A673 (cell line): ENCODE results near the gene ZNF680. TPM values are rescaled to one million over a fixed set of nuclear protein-coding genes. Genes with fewer than 3 reads are reported as not detected.

Experiments used
- BruUV-seq: library from RNA; stranded (reverse); fragments of 400-500 nt; replicated peaks from 2 replicates; lab custom pipeline; 2021; lab: Mats Ljungman, UMichigan
- CTCF ChIA-PET: fragments of 300-600 bp; sonication (Branson Sonifier 250); formaldehyde crosslinking; loops from one replicate; lab custom pipeline; 2022; ENCODE audit warnings: antibody characterized with exemption; lab: Charles Lee
- POLR2A ChIA-PET: fragments of 300-600 bp; sonication (Branson Sonifier 250); formaldehyde crosslinking; loops from one replicate; lab custom pipeline; 2022; ENCODE audit warnings: antibody characterized with exemption; ENCODE audit not compliant: low non-redundant PET; lab: Charles Lee
- DNase-seq: peaks from one replicate; pipeline ENCODE4 v3.0.0-alpha.2; 2015; ENCODE audit warnings: low spot score
- H3K27ac ChIP-seq: fragments of 200-600 bp; sonication (generic); 2 replicates; pipeline ENCODE4 v1.5.1; 2016; ENCODE audit warnings: mixed run types, low read depth, mild to moderate bottlenecking, mixed read lengths, antibody characterized with exemption, low read length; ENCODE audit not compliant: poor library complexity, severe bottlenecking
- H3K27me3 ChIP-seq: fragments of 200-600 bp; sonication (generic); replicated peaks from 2 replicates; pipeline ENCODE4 v1.6.1; 2017; ENCODE audit warnings: mixed run types, low read depth, mild to moderate bottlenecking, mixed read lengths, antibody characterized with exemption, low read length; ENCODE audit not compliant: insufficient read depth, poor library complexity
- H3K36me3 ChIP-seq: fragments of 200-600 bp; sonication (generic); 2 replicates; pipeline ENCODE4 v1.6.1; 2016; ENCODE audit warnings: mixed run types, mild to moderate bottlenecking, mixed read lengths, antibody characterized with exemption, low read length; ENCODE audit not compliant: insufficient read depth, poor library complexity, severe bottlenecking
- H3K4me1 ChIP-seq: fragments of 200-600 bp; sonication (generic); 2 replicates; pipeline ENCODE4 v1.6.1; 2017; ENCODE audit warnings: mixed run types, mild to moderate bottlenecking, mixed read lengths, antibody characterized with exemption, low read length; ENCODE audit not compliant: insufficient read depth, poor library complexity, severe bottlenecking
- H3K4me3 ChIP-seq: fragments of 200-600 bp; sonication (generic); 2 replicates; pipeline ENCODE4 v1.5.1; 2016; ENCODE audit warnings: low read depth, mixed run types, mild to moderate bottlenecking, mixed read lengths, low read length; ENCODE audit not compliant: poor library complexity, severe bottlenecking
- H3K9me3 ChIP-seq: fragments of 200-600 bp; sonication (generic); 2 replicates; pipeline ENCODE4 v1.6.1; 2016; ENCODE audit warnings: mixed run types, low read depth, mild to moderate bottlenecking, mixed read lengths, antibody characterized with exemption, low read length; ENCODE audit not compliant: poor library complexity, severe bottlenecking
- CTCF ChIP-seq: fragments of 300-800, 200-600 bp; sonication (generic); conservative IDR thresholded peaks from 2 replicates; pipeline ENCODE4 v1.5.1; 2017; ENCODE audit warnings: low read depth, mild to moderate bottlenecking, antibody characterized with exemption, low read length, moderate library complexity, mixed read lengths
- EZH2 ChIP-seq: fragments of 200-600 bp; sonication (generic); IDR thresholded peaks from 2 replicates; pipeline ENCODE4 v1.6.1; 2017; ENCODE audit warnings: borderline replicate concordance, low read depth, mild to moderate bottlenecking, mixed read lengths, antibody characterized with exemption, low read length; ENCODE audit not compliant: poor library complexity, severe bottlenecking
- intact Hi-C: fragments of 100-400 bp; cut with micrococcal nuclease; formaldehyde crosslinking; loops from one replicate; pipeline ENCODE4 v1.10.0; 2022; ENCODE audit not compliant: unreplicated experiment
- total RNA-seq: library from RNA; stranded (reverse); gene quantifications from 2 replicates; pipeline ENCODE4 v1.2.3, GENCODE V29; 2021

The ZNF680 gene
- total RNA-seq, 1 experiment from 2014 or later = 10.2 TPM

GRCh38 chr7:64610997-64611396, 48.1 kb upstream of the ZNF680 start:
- no peaks in the 10 kb centered on the region for H3K27me3 ChIP-seq
- no TSS peak for BruUV-seq
- intact Hi-C loops = no loop called here
- H3K36me3 ChIP-seq = no peaks in the 10 kb centered on the region
- CTCF ChIA-PET = no interaction called here
- no peak for TF ChIP-seq CTCF
- TF ChIP-seq EZH2 = no peak
- DNase-seq = no peak
- POLR2A ChIA-PET = no interaction called here
- no peak overlapping the region for H3K4me3 ChIP-seq
- H3K27ac ChIP-seq = no peak overlapping the region
- H3K9me3 ChIP-seq = peaks cover 25% of the 10 kb centered on the region
- no peaks in the 10 kb centered on the region for H3K4me1 ChIP-seq

GRCh38 chr7:64608116-64608910, 45.4 kb upstream of the ZNF680 start:
- Histone ChIP-seq H3K4me1 (no peaks in the 10 kb centered on the region), H3K4me3 (no peak overlapping the region), H3K9me3 (peaks cover 19% of the 10 kb centered on the region), H3K27me3 (no peaks in the 10 kb centered on the region), H3K36me3 (no peaks in the 10 kb centered on the region), H3K27ac (no peak overlapping the region)
- no peak for TF ChIP-seq EZH2
- TF ChIP-seq CTCF = no peak
- no peak for DNase-seq
- BruUV-seq = no TSS peak
- ChIA-PET CTCF (no interaction called here), POLR2A (no interaction called here)
- intact Hi-C loops = no loop called here

GRCh38 chr7:64606385-64606784, 43.5 kb upstream of the ZNF680 start:
- no peak overlapping the region for H3K27ac ChIP-seq
- CTCF ChIA-PET = no interaction called here
- intact Hi-C loops = no loop called here
- POLR2A ChIA-PET = no interaction called here
- H3K4me3 ChIP-seq = no peak overlapping the region
- no peaks in the 10 kb centered on the region for H3K4me1 ChIP-seq
- no TSS peak for BruUV-seq
- H3K9me3 ChIP-seq = peaks cover 10% of the 10 kb centered on the region
- no peaks in the 10 kb centered on the region for H3K36me3 ChIP-seq
- TF ChIP-seq CTCF (no peak), EZH2 (no peak)
- no peaks in the 10 kb centered on the region for H3K27me3 ChIP-seq
- DNase-seq = no peak
